Calu3 (cell line): ENCODE measurements around the gene BPIFB2. TPM values are rescaled to one million over a fixed set of nuclear protein-coding genes. Genes with fewer than 3 reads are reported as not detected.
"Not testable (repeated sequence)": the region's sequence is repeated elsewhere in the genome, so short reads cannot be mapped to it uniquely, and the experiment has no call there.

ENCODE experiments used
- BruUV-seq: library from RNA; stranded (reverse); fragments of 400-500 nt; replicated peaks from 2 replicates; lab custom pipeline; 2021; lab: Mats Ljungman, UMichigan
- CTCF ChIA-PET: fragments of 300-600 bp; sonication (Branson Sonifier 250); formaldehyde crosslinking; loops from one replicate; lab custom pipeline; 2022; ENCODE audit warnings: antibody characterized with exemption; lab: Charles Lee
- DNase-seq: peaks from one replicate; pipeline ENCODE4 v3.0.0; 2022
- H3K27ac Mint-ChIP-seq: one replicate; pipeline ENCODE4 v1.8.0; 2022; ENCODE audit warnings: mixed read lengths; ENCODE audit not compliant: unreplicated experiment
- H3K27me3 Mint-ChIP-seq: one replicate; pipeline ENCODE4 v1.8.0; 2022; ENCODE audit warnings: mixed read lengths; ENCODE audit not compliant: unreplicated experiment
- H3K36me3 Mint-ChIP-seq: one replicate; pipeline ENCODE4 v1.8.0; 2022; ENCODE audit warnings: mild to moderate bottlenecking, moderate library complexity, mixed read lengths; ENCODE audit not compliant: insufficient read depth, unreplicated experiment
- H3K4me1 Mint-ChIP-seq: one replicate; pipeline ENCODE4 v1.8.0; 2022; ENCODE audit warnings: mild to moderate bottlenecking, low read depth, mixed read lengths; ENCODE audit not compliant: unreplicated experiment
- H3K4me3 Mint-ChIP-seq: one replicate; pipeline ENCODE4 v1.8.0; 2022; ENCODE audit warnings: mild to moderate bottlenecking, low read depth, moderate library complexity, mixed read lengths; ENCODE audit not compliant: unreplicated experiment
- H3K9me3 Mint-ChIP-seq: one replicate; pipeline ENCODE4 v1.8.0; 2022; ENCODE audit warnings: low read depth, mixed read lengths; ENCODE audit not compliant: unreplicated experiment
- CTCF ChIP-seq: fragments of 200-600 bp; IDR thresholded peaks from one replicate; pipeline ENCODE4 v1.8.0; 2022; ENCODE audit warnings: antibody characterized with exemption; ENCODE audit not compliant: unreplicated experiment
- intact Hi-C: fragments of 100-400 bp; cut with micrococcal nuclease; formaldehyde crosslinking; loops from one replicate; pipeline ENCODE4 v1.10.0; 2022; ENCODE audit not compliant: unreplicated experiment
- total RNA-seq: library from RNA; stranded (reverse); gene quantifications from 2 replicates; pipeline ENCODE4 v1.2.3, GENCODE V29; 2022

BPIFB2 gene
- total RNA-seq, 1 experiment from 2014 or later: not detected

- Mint-ChIP-seq H3K4me3 (no peak overlapping the region), H3K9me3 (peaks cover 7% of the 10 kb centered on the region), H3K36me3 (no peaks in the 10 kb centered on the region), H3K27ac (no peak overlapping the region), H3K27me3 (peaks cover 91% of the 10 kb centered on the region), H3K4me1 (no peaks in the 10 kb centered on the region)
- intact Hi-C loops: no loop called here
- DNase-seq: no peak
- no peak for TF ChIP-seq CTCF
- BruUV-seq: no TSS peak
- CTCF ChIA-PET: no interaction called here
Observed at GRCh38 chr20:32960849-32961731, 46.4 kb upstream of the BPIFB2 start.

GRCh38 chr20:32962053-32962452, 45.5 kb upstream of the BPIFB2 start:
- no peak for TF ChIP-seq CTCF
- no peak overlapping the region for H3K4me3 Mint-ChIP-seq
- peaks cover 3% of the 10 kb centered on the region for H3K9me3 Mint-ChIP-seq
- no peaks in the 10 kb centered on the region for H3K36me3 Mint-ChIP-seq
- no peaks in the 10 kb centered on the region for H3K4me1 Mint-ChIP-seq
- peaks cover 86% of the 10 kb centered on the region for H3K27me3 Mint-ChIP-seq
- no TSS peak for BruUV-seq
- H3K27ac Mint-ChIP-seq: no peak overlapping the region
- intact Hi-C loops: no loop called here
- no peak for DNase-seq
- CTCF ChIA-PET: no interaction called here

GRCh38 chr20:32962646-32963045, 44.9 kb upstream of the BPIFB2 start:
- H3K36me3 Mint-ChIP-seq, BruUV-seq, DNase-seq, H3K27ac Mint-ChIP-seq, H3K9me3 Mint-ChIP-seq, H3K4me3 Mint-ChIP-seq, H3K4me1 Mint-ChIP-seq, intact Hi-C loops: not testable (repeated sequence)
- peaks cover 86% of the 10 kb centered on the region for H3K27me3 Mint-ChIP-seq
- CTCF ChIA-PET: interaction anchor here (0.7 kb wide), 2 partner anchors 20 to 213 kb away, joined by 3 read pairs; no protein-coding TSS in a partner anchor

GRCh38 chr20:32963176-32963575, 44.3 kb upstream of the BPIFB2 start:
- no TSS peak for BruUV-seq
- no peak for TF ChIP-seq CTCF
- H3K4me1 Mint-ChIP-seq: no peaks in the 10 kb centered on the region
- no peak overlapping the region for H3K27ac Mint-ChIP-seq
- DNase-seq: no peak
- peaks cover 3% of the 10 kb centered on the region for H3K9me3 Mint-ChIP-seq
- intact Hi-C loops: no loop called here
- CTCF ChIA-PET: interaction anchor here (0.7 kb wide), 1 partner anchor 213 kb away, joined by 3 read pairs; no protein-coding TSS in a partner anchor
- no peak overlapping the region for H3K4me3 Mint-ChIP-seq
- H3K27me3 Mint-ChIP-seq: peaks cover 86% of the 10 kb centered on the region
- no peaks in the 10 kb centered on the region for H3K36me3 Mint-ChIP-seq
